Kidney epithelial cell (primary cell): ENCODE measurements around the gene KCNMA1. TPM values are rescaled to one million over a fixed set of nuclear protein-coding genes. Genes with fewer than 3 reads are reported as not detected.

Source experiments
- DNase-seq: peaks from one replicate; pipeline ENCODE4 v3.0.0-alpha.2; 2010; ENCODE audit warnings: low read depth
- H3K27me3 ChIP-seq: 2 replicates; pipeline ENCODE4 v1.6.0; 2011; ENCODE audit warnings: low read length; ENCODE audit not compliant: control insufficient read depth, insufficient read depth
- H3K36me3 ChIP-seq: 2 replicates; pipeline ENCODE4 v1.5.1; 2011; ENCODE audit warnings: low read length; ENCODE audit not compliant: control insufficient read depth, insufficient read depth
- H3K4me3 ChIP-seq: 2 replicates; pipeline ENCODE4 v1.5.1; 2011; ENCODE audit warnings: low read depth, mild to moderate bottlenecking, control low read depth, low read length
- total RNA-seq: library from RNA; depleted of rRNA; stranded (reverse); fragments of >200 nt; gene quantifications from 2 replicates; pipeline ENCODE4 v1.2.3, GENCODE V29; 2015
- TF ChIP-seq, protein P1 (sequence below): IDR thresholded peaks from 2 replicates; pipeline ENCODE4 v1.5.1; 2011; ENCODE audit warnings: mild to moderate bottlenecking, moderate library complexity, low read length, control low read depth, inconsistent platforms; ENCODE audit not compliant: insufficient read depth, poor library complexity, severe bottlenecking

The KCNMA1 gene
- total RNA-seq, 1 donor from 2014 or later: 18.9 TPM

DNA sequence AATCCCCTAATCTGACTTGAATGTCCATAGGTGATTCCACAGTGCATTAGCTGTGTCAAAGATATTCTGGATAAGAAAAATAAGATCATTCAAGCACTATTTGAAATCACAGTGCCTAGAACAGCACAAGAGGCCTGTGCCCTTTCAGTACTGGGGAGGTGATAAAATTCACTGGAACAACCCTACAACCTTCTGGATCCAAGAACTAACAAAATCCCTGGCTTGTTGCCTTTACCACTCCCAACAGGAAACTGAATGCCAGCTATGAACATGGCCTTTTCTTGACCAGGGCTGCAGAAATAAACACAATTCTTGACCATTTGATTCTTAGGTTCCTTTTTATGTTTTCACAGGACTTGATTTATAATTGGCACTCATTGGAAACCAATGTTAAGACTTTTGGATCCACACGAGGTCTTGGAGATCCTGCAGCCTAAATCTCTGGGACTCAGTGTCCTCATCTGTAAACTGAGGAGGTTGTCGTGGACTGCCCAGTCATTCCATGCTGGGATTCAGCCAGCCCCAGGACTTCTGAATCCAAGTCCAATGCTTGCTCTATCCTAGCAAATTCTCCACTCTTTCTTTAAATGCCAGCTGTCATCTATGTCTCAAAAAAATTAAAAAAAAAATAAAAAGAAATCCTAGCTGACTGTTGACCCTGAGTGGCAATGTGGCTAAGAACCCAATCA lies 624.7 kb downstream of the KCNMA1 start:
- TF ChIP-seq, protein P1, sequence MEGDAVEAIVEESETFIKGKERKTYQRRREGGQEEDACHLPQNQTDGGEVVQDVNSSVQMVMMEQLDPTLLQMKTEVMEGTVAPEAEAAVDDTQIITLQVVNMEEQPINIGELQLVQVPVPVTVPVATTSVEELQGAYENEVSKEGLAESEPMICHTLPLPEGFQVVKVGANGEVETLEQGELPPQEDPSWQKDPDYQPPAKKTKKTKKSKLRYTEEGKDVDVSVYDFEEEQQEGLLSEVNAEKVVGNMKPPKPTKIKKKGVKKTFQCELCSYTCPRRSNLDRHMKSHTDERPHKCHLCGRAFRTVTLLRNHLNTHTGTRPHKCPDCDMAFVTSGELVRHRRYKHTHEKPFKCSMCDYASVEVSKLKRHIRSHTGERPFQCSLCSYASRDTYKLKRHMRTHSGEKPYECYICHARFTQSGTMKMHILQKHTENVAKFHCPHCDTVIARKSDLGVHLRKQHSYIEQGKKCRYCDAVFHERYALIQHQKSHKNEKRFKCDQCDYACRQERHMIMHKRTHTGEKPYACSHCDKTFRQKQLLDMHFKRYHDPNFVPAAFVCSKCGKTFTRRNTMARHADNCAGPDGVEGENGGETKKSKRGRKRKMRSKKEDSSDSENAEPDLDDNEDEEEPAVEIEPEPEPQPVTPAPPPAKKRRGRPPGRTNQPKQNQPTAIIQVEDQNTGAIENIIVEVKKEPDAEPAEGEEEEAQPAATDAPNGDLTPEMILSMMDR: no peak
- Histone ChIP-seq H3K36me3 (no peaks in the 10 kb centered on the region), H3K27me3 (no peaks in the 10 kb centered on the region), H3K4me3 (no peak overlapping the region)
- DNase-seq: no peak

- TF ChIP-seq, protein P1: no peak
- H3K27me3 ChIP-seq: no peaks in the 10 kb centered on the region
- H3K36me3 ChIP-seq: no peaks in the 10 kb centered on the region
- DNase-seq: no peak
- H3K4me3 ChIP-seq: no peak overlapping the region
These were observed 625.5 kb downstream of the KCNMA1 start for GRCh38 chr10:77011874-77012811.

DNA sequence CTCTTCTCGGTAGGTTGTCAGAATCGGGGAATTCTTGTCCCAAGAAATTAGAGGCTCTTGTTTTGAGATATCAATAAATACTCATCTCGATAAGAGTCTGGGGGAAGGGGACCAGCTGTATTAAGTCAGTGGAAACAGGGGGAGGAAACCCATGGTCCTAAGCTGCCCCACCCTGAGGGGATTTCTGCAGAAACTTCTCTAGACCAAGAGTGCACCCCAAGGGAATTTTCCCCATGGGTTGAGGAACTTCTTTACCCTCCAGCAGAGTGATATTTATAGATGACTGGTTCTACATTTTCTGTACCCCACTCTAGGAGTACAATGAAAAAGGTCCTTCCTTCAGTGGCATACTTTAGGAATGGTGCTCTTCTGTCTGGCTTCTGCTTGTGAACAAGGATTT lies 627.2 kb downstream of the KCNMA1 start:
- TF ChIP-seq, protein P1: no peak
- Histone ChIP-seq H3K27me3 (no peaks in the 10 kb centered on the region), H3K4me3 (no peak overlapping the region), H3K36me3 (no peaks in the 10 kb centered on the region)
- DNase-seq: no peak

GRCh38 chr10:77007834-77008233 lies 629.8 kb downstream of the KCNMA1 start:
- TF ChIP-seq, protein P1: no peak
- H3K27me3 ChIP-seq: no peaks in the 10 kb centered on the region
- no peaks in the 10 kb centered on the region for H3K36me3 ChIP-seq
- no peak for DNase-seq
- no peak overlapping the region for H3K4me3 ChIP-seq

DNA sequence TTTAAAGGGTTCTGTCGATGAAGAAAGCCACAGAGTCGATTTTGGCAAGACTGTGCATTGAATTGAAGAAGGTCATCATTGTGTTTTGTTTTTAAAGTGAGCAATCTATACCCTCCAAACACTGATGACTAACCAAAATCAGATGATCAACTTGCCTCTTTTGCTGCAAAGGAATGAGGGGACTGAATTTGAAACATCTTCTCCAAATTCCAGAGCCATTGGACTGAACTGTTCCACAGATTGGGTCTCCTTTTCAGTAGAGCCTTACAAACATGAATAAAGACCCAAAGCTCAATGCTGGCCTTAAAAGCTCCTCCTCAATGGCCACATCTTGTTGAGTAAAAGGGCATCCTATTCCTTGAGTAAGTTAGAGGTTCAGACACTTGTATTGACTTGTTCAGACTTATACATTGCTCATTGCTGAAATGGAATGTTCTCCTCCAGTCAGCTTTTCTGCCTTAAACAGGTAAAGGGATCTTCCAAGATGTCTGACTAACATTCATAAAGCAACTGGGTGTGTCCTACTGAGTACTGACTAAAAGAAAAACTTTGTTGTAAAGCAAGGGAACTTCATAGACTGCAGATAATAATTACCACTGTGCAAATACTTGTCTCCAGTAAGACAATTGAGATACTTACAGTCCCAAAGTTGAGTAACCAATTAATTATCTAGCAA lies 630.6 kb downstream of the KCNMA1 start:
- TF ChIP-seq, protein P1: no peak
- DNase-seq: no peak
- no peaks in the 10 kb centered on the region for H3K36me3 ChIP-seq
- no peaks in the 10 kb centered on the region for H3K27me3 ChIP-seq
- H3K4me3 ChIP-seq: no peak overlapping the region
